ENCODE results near the gene CMA1. TPM values are rescaled to one million over a fixed set of nuclear protein-coding genes. Genes with fewer than 3 reads are reported as not detected.
A peak's percentile ranks its signal among the peaks of the same experiment; 100 is the strongest.
"Not testable (repeated sequence)": the region's sequence is repeated elsewhere in the genome, so short reads cannot be mapped to it uniquely, and the experiment has no call there.

Gene CMA1
- total and polyA plus RNA-seq, 7 donors: 0.52 to 3.3 (median 1.2) TPM; not detected in 2

DNA sequence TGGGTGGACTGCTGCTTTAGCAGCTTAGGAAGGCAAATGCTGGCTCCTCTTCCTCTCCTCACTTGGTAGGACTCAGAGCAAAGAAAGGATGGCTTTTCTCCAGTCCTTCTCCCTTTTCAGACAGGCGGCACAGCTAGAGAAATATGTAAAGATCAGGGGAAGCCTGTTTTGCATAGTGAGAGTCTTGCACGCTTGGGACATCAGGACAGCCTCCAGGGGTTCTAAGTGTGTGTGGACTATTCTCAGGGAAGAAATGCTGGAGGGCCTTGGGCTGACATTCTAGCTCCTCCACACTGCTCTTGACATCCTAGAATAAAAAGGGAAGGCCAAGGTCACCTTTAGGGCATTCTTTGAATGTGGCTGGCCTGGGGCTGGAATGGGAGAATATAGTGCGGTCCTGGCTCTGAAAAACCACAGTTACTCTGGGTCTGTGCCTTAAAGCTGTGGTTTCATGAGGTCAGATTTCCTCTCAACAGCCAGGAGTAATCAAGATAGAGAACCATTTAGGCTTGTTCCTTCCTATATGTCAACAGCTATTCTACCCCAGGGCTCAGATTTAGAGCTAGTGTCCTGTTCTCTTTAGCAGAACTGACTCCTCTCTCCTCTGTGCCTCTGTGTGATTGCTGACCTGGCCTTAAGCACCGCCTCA lies 24.3 kb downstream of the CMA1 start:
- TF ChIP-seq CTCF (IDR thresholded peaks at IDR 0.05) (no peak), POLR2A (IDR thresholded peaks at IDR 0.05) (no peak), EP300 (IDR thresholded peaks at IDR 0.05) (no peak), POLR2AphosphoS5 (IDR thresholded peaks at IDR 0.05) (no peak)
- no peaks in the 10 kb centered on the region for H3K36me3 ChIP-seq
- H3K4me1 ChIP-seq: no peaks in the 10 kb centered on the region
- no peak overlapping the region for H3K27ac ChIP-seq
- intact Hi-C loops (cut with DNase I): no loop called here
- H3K27me3 ChIP-seq: peaks cover 0 to 4% (median 0%) of the 10 kb centered on the region in 3 donors
- H3K9me3 ChIP-seq: no peaks in the 10 kb centered on the region
- DNase-seq: no peak
- WGBS, 2 donors: 43 to 64% methylated on average over 4 of the region's 4 CpGs
- no peak overlapping the region for H3K4me3 ChIP-seq

- H3K36me3 ChIP-seq; H3K27me3 ChIP-seq; H3K9me3 ChIP-seq; DNase-seq; H3K27ac ChIP-seq; intact Hi-C loops (cut with DNase I); H3K4me3 ChIP-seq; H3K4me1 ChIP-seq: not testable (repeated sequence)
- 62 to 76% methylated on average over 2 of the region's 2 CpGs for WGBS, 2 donors
Measured at GRCh38 chr14:24482699-24483303, 25.3 kb downstream of the CMA1 start.

GRCh38 chr14:24481622-24482324 lies 26.3 kb downstream of the CMA1 start:
- 52 to 54% methylated on average over 23 of the region's 23 CpGs for WGBS, 2 donors

DNA sequence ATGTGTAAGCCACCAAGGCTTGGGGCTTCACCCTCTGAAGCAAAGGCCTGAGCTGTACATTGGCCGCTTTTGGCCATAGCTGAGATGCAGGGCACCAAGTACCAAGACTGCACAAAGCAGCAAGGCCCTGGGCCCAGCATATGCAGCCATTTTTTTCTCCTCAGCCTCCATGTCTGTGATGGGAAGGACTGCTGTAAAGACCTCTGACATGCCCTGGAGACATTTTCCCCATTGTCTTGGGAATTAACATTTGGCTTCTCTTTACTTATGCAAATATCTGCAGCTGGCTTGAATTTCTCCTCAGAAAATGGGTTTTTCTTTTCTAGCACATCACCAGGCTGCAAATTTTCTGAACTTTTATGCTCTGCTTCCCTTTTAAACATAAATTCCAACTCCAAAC lies 28.1 kb downstream of the CMA1 start:
- H3K36me3 ChIP-seq; H3K4me3 ChIP-seq; DNase-seq; H3K4me1 ChIP-seq; intact Hi-C loops (cut with DNase I); H3K27ac ChIP-seq; H3K27me3 ChIP-seq; H3K9me3 ChIP-seq: not testable (repeated sequence)
- 0 to 1% methylated on average over 1 of the region's 1 CpG for WGBS, 2 donors

More at GRCh38 chr14:24481622-24482324, 26.3 kb downstream of the CMA1 start:
- Histone ChIP-seq H3K27me3 (peaks cover 0 to 4% (median 0%) of the 10 kb centered on the region in 3 donors), H3K9me3 (no peaks in the 10 kb centered on the region), H3K4me1 (no peaks in the 10 kb centered on the region), H3K27ac (no peak overlapping the region), H3K4me3 (no peak overlapping the region), H3K36me3 (no peaks in the 10 kb centered on the region)
- no peak for DNase-seq
- intact Hi-C loops (cut with DNase I): no loop called here
- TF ChIP-seq EP300 (IDR thresholded peaks at IDR 0.05): no peak
- peak in 1 of 4 experiments; percentile 11 for TF ChIP-seq CTCF (IDR thresholded peaks at IDR 0.05)

DNA sequence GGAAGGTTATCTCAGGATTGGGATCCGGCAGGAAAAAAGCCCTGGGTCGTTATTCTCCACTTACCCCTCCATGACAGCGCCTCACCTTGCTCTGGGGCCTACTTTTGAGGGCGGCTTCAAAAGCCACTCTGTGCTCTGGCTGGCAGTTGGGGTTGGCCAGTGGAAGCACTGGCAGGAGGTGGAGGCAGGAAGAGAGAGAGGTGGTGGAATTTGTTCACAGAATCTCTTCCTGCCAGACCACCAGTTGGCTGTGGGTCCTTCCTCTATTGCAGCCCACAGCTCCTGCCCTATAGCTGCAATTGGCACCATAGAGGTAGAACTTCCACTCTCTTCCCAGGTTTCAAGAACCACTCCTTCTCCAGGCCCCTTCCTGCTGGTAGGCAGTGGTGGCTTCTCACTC lies 32.8 kb downstream of the CMA1 start:
- DNase-seq: no peak
- H3K36me3 ChIP-seq: no peaks in the 10 kb centered on the region
- no peaks in the 10 kb centered on the region for H3K27me3 ChIP-seq
- H3K4me1 ChIP-seq: no peaks in the 10 kb centered on the region
- WGBS, 2 donors: 60 to 90% methylated on average over 4 of the region's 4 CpGs
- no peaks in the 10 kb centered on the region for H3K9me3 ChIP-seq
- intact Hi-C loops (cut with DNase I): no loop called here
- TF ChIP-seq EP300 (IDR thresholded peaks at IDR 0.05) (no peak), POLR2AphosphoS5 (IDR thresholded peaks at IDR 0.05) (no peak)
- H3K27ac ChIP-seq: no peak overlapping the region
- no peak overlapping the region for H3K4me3 ChIP-seq

GRCh38 chr14:24473211-24473610 lies 34.9 kb downstream of the CMA1 start:
- H3K27ac ChIP-seq: no peak overlapping the region
- H3K4me3 ChIP-seq: no peak overlapping the region
- intact Hi-C loops (cut with DNase I): no loop called here
- no peak for DNase-seq
- H3K27me3 ChIP-seq: no peaks in the 10 kb centered on the region
- WGBS, 2 donors: 70 to 74% methylated on average over 12 of the region's 12 CpGs
- no peak for TF ChIP-seq POLR2AphosphoS5 (IDR thresholded peaks at IDR 0.05)
- TF ChIP-seq POLR2A (IDR thresholded peaks at IDR 0.05): no peak
- TF ChIP-seq EP300 (IDR thresholded peaks at IDR 0.05): no peak
- no peak for TF ChIP-seq CTCF (IDR thresholded peaks at IDR 0.05)
- no peaks in the 10 kb centered on the region for H3K4me1 ChIP-seq
- H3K9me3 ChIP-seq: no peaks in the 10 kb centered on the region
- no peaks in the 10 kb centered on the region for H3K36me3 ChIP-seq

- H3K4me3 ChIP-seq; H3K27me3 ChIP-seq; H3K36me3 ChIP-seq; DNase-seq; intact Hi-C loops (cut with DNase I); H3K27ac ChIP-seq; H3K4me1 ChIP-seq; H3K9me3 ChIP-seq: not testable (repeated sequence)
- WGBS, 2 donors: 93 to 96% methylated on average over 2 of the region's 2 CpGs
Measured at GRCh38 chr14:24470450-24470849, 37.6 kb downstream of the CMA1 start.
